ENCODE results near the gene SRRT.

SRRT gene

GRCh38 chr7:100891568-100892247 lies 16.8 kb downstream of the SRRT start:
- intact Hi-C loops (cut with DNase I; ENCODE audit: low total_unique reads): loop anchor here (10.0 kb wide), 1 partner anchor 273 kb away; the partner anchor contains the start of gene VGF

GRCh38 chr7:100892364-100893317 lies 17.7 kb downstream of the SRRT start:
- TF ChIP-seq CTCF (IDR thresholded peaks at IDR 0.05): no peak
- Histone ChIP-seq H3K27ac (no peak overlapping the region), H3K27me3 (peaks cover 0 to 46% of the 10 kb centered on the region in 2 donors), H3K4me3 (no peak overlapping the region), H3K36me3 (peaks cover 7 to 13% (median 11%) of the 10 kb centered on the region in 3 donors), H3K4me1 (peaks cover 5 to 63% (median 55%) of the 10 kb centered on the region in 4 donors), H3K9me3 (no peaks in the 10 kb centered on the region)
- no peak for DNase-seq
- intact Hi-C loops (cut with DNase I; ENCODE audit: low total_unique reads): loop anchor here (10.0 kb wide), 1 partner anchor 272 kb away; the partner anchor contains the start of gene VGF

More at GRCh38 chr7:100891568-100892247, 16.8 kb downstream of the SRRT start:
- no peak for DNase-seq
- peaks cover 16 to 23% (median 21%) of the 10 kb centered on the region in 3 donors for H3K36me3 ChIP-seq
- H3K9me3 ChIP-seq: no peaks in the 10 kb centered on the region
- peaks cover 5 to 56% (median 47%) of the 10 kb centered on the region in 4 donors for H3K4me1 ChIP-seq
- H3K4me3 ChIP-seq: no peak overlapping the region
- H3K27ac ChIP-seq: no peak overlapping the region
- peaks cover 0 to 37% of the 10 kb centered on the region in 2 donors for H3K27me3 ChIP-seq
- TF ChIP-seq CTCF (IDR thresholded peaks at IDR 0.05): no peak

- H3K4me1 ChIP-seq: peaks cover 5 to 56% (median 50%) of the 10 kb centered on the region in 4 donors
- peaks cover 0 to 54% of the 10 kb centered on the region in 2 donors for H3K27me3 ChIP-seq
- no peak overlapping the region for H3K4me3 ChIP-seq
- no peak for TF ChIP-seq CTCF (IDR thresholded peaks at IDR 0.05)
- intact Hi-C loops (cut with DNase I; ENCODE audit: low total_unique reads): loop anchor here (10.0 kb wide), 1 partner anchor 271 kb away; the partner anchor contains the start of gene VGF
- peaks cover 0 to 6% (median 4%) of the 10 kb centered on the region in 3 donors for H3K36me3 ChIP-seq
- H3K9me3 ChIP-seq: no peaks in the 10 kb centered on the region
- no peak overlapping the region for H3K27ac ChIP-seq
- DNase-seq: no peak
These were observed 18.5 kb downstream of the SRRT start for GRCh38 chr7:100893318-100893895.

- Histone ChIP-seq H3K4me3 (no peak overlapping the region), H3K9me3 (no peaks in the 10 kb centered on the region), H3K36me3 (no peaks in the 10 kb centered on the region), H3K27ac (no peak overlapping the region), H3K27me3 (peaks cover 0 to 61% of the 10 kb centered on the region in 2 donors), H3K4me1 (peaks cover 2 to 49% (median 43%) of the 10 kb centered on the region in 4 donors)
- DNase-seq: no peak
- no peak for TF ChIP-seq CTCF (IDR thresholded peaks at IDR 0.05)
- intact Hi-C loops (cut with DNase I; ENCODE audit: low total_unique reads): loop anchor here (10.0 kb wide), 1 partner anchor 271 kb away; the partner anchor contains the start of gene VGF
These were observed 19.2 kb downstream of the SRRT start for GRCh38 chr7:100893910-100894721.
